ENCODE results near the gene CMSS1.
"Not testable (repeated sequence)": the region's sequence is repeated elsewhere in the genome, so short reads cannot be mapped to it uniquely, and the experiment has no call there.

The CMSS1 gene

GRCh38 chr3:100096286-100096685 is 278.6 kb downstream of the CMSS1 start:
- not testable (repeated sequence) for FAIRE-seq

DNA sequence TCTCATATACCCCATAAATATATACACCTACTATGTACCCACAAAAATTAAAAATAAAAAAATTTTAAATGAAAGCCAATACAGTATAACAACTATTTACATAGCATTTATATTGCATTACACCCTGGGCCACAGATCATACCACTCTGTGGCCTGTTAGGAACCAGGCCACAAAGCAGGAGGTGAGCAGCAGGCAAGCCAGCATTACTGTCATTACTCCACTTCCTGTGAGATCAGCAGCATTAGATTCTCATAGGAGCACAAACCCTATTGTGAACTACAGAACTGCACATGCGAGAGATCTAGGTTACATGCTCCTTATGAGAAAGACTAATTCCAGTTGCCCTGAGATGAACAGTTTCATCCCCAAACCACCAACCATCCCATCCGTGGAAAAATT is 279.2 kb downstream of the CMSS1 start:
- FAIRE-seq, result no peak

GRCh38 chr3:100097919-100098783 is 280.5 kb downstream of the CMSS1 start:
- FAIRE-seq, result no peak

DNA sequence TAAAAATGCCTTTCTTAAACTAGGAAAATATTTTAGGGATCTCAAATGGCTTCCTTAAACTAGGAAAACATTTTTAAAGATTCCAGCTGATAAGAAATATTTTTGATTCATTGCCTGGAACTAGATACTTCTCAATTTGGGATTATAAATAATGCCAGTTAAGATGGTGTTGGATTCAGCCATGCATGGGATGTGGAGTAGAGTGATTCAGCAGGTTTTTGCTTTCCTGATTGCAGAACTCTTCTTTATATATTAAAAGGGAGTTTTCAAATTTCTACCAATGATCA is 281.1 kb downstream of the CMSS1 start:
- FAIRE-seq, result no peak

DNA sequence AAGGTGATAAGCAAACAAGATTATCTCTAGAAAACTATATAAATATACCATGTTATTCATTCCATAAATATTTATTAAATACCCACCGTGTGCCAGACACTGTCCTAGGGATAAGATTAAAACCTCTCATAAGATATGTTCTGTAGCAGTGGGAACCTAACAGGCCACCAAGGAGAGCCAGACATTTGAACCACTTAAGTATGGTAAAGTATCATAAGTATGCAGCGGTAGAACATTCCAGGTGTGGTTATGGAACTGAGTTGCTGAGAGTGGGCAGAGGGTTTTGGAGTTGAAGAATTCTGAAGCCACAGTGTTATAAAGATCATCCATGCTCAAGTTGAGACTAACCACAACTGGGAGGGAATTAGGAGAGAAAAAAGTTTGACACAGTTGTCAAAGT is 282.0 kb downstream of the CMSS1 start:
- FAIRE-seq, result no peak

DNA sequence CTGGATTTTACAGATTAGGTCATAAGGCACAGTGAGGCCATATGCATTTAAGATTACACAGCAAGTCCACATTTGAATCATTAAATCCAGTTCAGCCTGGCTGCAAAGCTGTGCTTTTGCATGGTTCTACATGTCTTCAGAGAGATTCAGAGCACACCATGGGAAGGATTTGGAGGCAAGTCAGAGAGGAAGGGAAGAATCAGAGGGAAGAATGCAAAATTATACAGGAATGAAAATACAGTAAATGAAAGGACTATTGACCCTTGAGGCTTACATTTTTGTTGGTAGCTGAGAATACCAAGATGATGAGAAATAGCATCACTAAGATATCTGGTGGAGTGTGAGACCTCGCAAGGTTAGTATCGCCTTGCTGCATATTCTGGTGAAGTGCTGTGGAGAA is 282.8 kb downstream of the CMSS1 start:
- no peak for FAIRE-seq

- FAIRE-seq, result no peak
These were observed 285.1 kb downstream of the CMSS1 start for GRCh38 chr3:100102757-100103156.

DNA sequence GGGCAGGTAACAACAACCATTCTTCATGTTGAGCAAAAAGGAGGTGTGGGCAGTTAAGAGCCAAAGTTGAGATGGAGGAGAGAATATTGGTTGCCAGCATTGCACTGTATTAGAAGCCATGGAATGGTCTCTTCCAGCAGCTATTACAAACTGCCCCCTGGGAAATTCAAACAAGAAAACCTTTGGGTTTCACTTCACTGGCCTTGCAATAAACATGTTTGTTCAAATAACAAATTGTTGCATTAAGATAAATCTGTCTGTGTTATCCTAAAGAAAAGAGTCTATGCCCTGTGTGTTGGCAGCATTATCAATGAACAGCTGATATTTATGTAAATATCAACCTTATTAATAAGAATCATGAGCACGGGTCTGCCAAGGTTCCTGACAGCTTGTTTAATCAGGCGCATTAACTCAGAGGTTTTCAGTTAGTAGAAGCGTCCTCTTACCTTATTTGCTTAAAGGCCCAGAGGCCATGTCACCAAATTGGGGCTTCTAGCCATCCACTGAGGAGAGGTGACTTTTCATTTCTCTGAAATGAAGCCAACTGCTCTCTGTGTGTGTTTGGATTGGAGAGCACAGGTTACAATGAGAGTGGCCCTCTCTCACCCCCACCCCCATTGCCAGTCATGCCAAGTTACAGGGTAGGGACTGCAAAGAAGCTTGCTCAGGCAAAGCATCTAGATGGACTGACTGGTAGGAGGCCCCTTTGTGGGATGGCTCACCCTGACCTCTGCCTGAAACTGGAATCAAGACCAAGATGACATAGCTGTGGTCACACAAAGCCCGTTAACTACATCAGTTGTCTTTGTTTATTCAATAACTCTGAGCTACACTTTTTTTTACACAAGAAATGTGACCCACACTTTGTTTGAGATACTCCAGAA is 286.1 kb downstream of the CMSS1 start:
- FAIRE-seq, result no peak

GRCh38 chr3:100104442-100104798 is 286.8 kb downstream of the CMSS1 start:
- FAIRE-seq, result no peak

DNA sequence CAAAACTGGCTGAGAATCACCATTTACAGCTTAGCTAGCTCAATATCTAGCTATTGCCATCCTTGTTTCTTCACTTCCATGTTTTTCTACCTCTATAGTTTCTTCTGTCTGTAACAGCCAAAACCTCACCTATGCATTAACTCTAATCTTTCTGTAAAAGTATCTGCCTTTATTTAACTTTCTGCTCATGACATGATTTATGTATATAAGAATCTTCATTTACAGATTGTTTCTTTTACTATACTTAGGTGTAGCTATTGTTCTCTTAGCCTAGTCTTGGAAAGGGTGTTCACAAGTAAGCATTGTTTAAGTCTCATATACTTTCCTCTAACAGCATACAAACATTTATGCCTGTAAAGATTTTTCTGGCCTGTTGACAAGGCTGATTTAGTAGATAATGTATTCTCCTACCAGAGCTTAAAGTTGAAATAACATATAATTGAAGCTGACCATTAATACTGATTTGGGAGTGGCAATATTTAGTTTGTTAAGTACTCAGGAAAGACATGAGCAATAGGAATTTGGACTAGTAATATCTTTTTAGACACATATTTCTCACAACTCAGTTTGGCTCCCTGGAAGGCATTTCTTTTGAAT is 287.3 kb downstream of the CMSS1 start:
- no peak for FAIRE-seq

GRCh38 chr3:100105501-100105900 is 287.8 kb downstream of the CMSS1 start:
- FAIRE-seq, result no peak

- FAIRE-seq, result no peak
These were observed 288.4 kb downstream of the CMSS1 start for GRCh38 chr3:100106094-100106493.

DNA sequence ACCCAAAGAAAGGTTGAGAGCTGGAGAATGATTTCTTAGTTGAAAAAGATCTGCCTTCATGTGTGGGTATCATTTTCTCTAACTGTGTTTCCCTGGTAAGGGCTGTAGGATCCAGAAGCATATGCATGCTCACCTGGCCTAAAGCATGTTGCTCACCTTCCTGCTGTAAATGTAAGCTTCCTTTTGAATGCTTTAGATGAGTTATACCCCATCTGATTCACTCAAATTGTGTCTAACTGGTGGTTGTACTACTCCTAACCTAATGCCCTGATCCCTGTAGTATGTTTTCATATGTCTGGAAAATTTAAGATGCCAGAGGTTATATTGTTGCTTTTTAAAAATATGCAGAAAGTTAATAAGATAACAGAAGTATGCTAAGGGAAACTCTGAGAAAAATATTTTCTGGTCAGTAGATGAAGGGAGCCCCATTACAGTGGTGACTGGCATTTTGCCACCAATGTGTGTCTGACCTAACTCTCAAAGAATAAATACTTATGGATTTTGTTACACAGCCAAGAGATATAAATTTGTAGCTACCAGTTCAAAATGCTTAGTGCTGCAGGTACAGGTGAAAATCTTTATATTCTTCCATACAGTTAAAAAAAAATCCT is 289.0 kb downstream of the CMSS1 start:
- FAIRE-seq, result no peak

DNA sequence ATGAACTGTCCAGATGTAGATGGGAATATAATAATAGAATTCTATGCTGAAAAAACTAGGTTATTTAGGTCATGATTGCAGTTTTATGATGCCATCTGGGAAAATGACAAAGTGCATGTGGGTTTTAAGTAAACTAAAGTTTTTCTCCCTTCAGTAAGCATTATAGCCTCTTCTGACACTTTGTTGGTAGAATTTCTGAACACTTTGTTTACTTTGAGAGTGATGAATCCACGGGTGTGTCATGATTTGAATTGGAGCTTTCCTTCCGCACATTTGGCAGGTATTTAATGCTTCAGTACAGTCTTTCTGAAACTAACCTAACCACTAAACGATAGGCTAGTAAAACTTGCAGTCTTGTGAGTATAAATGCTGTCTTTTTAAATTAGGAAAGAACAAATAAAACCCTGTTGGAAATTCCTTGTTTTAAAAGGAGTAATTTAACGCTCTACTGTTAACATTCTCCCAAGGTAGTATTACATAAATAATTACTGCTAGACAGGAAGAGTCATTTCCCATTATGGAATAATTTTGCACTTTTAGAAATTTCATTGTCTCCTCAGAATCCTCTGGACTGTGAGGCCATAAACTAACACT is 289.7 kb downstream of the CMSS1 start:
- FAIRE-seq, result no peak

- no peak for FAIRE-seq
These were observed 290.9 kb downstream of the CMSS1 start for GRCh38 chr3:100108464-100109079.

DNA sequence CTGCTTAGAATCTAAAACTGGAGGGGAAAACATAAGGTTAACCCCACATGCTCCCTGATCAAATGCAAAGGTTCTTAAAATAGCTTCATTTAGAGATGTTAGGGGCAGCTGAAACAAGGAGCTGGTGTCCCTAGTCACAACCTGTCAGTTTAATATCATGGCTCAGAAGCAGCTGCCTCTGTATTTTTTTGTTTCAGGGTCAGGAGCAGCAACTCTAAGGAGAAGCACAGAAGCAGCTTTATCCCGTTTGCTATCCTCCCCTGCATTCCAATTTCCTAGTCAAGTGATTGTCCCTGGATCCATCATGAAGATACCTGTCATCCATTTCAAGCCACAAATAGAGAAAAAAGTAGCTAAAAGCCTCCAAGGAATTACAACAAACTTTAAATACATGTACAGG is 292.5 kb downstream of the CMSS1 start:
- FAIRE-seq, result no peak

DNA sequence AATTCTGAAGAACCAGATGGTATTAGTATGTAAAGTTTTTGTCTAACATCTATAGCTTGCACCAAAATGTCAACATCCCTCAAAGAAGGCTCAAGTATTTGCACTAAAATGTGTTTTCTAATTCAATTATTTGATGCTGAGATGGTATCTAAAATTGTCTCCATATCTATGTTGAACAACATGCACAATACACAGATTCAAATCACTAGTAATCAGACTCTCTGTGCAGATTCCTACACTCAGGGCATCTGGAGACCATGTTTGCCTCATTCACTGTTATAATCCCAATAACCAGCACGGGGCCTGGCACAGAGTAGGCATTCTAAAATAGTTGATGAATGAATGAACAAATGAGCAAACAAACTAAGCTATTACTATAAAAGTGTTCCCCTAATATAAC is 294.1 kb downstream of the CMSS1 start:
- FAIRE-seq, result no peak

- FAIRE-seq, result no peak
These were observed 296.2 kb downstream of the CMSS1 start for GRCh38 chr3:100113723-100114412.

- FAIRE-seq, result no peak
These were observed 296.9 kb downstream of the CMSS1 start, which contains the start of gene FILIP1L for GRCh38 chr3:100114413-100115030. Gene FILIP1L (minus strand): TSS chr3:100114501.

DNA sequence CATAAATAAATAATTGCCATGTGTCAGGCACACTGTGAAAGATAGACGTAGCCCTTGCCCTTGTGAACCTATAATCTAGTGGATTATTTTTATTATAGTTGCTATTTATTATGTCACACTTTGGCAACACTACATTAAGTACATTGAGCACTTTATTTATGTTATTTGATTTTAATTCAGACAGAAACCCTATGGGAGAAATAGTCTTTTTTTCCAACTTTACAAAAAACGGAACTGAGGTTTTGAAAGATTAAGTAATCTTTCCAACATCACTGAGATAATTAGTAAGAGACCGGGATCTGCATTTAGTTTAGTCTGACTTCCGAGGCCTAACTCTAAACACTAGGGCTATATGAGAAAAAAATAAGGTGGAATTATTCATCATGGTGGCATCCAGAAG is 299.4 kb downstream of the CMSS1 start:
- FAIRE-seq, result no peak

DNA sequence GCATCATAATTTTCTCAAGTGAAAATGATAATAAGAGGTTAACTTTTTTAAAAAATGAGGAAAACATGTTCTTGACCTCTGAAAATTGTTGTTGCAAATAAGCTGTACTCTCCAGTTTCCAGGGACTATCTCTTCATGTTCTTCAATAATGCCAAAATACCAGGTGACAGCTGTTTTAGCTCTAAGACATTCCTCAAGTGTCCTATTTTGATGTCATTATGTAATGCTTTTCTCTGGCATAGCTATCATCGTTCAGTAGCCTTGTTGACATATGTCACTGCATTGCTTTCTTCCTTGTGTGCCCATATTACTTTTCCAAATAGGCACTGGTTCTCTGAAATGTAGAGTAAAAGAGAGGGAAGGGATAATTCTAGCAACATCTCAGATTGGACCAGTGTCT is 302.4 kb downstream of the CMSS1 start:
- no peak for FAIRE-seq
